Fibroblast of pulmonary artery (primary cell): Measurements from ENCODE around the gene CD6.
A peak's percentile ranks its signal among the peaks of the same experiment; 100 is the strongest.
"Not testable (repeated sequence)": the region's sequence is repeated elsewhere in the genome, so short reads cannot be mapped to it uniquely, and the experiment has no call there.

ENCODE experiments used
- DNase-seq: peaks from one replicate; pipeline ENCODE4 v3.0.0-alpha.2; 2010; ENCODE audit warnings: low read depth
- H3K4me3 ChIP-seq: replicated peaks from 2 replicates; pipeline ENCODE4 v1.5.1; 2011; ENCODE audit warnings: low read depth, mild to moderate bottlenecking, control low read depth, low read length, moderate library complexity
- CTCF ChIP-seq: IDR thresholded peaks from 2 replicates; pipeline ENCODE4 v1.5.1; 2011; ENCODE audit warnings: mild to moderate bottlenecking, control low read depth, low read length, inconsistent platforms; ENCODE audit errors: missing control alignments

The CD6 gene

GRCh38 chr11:60966890-60967289, 4.6 kb upstream of the CD6 start:
- no peak for DNase-seq
- no peak overlapping the region for H3K4me3 ChIP-seq
- TF ChIP-seq CTCF, result no peak

- TF ChIP-seq CTCF, result no peak
- DNase-seq, result no peak
- H3K4me3 ChIP-seq, result no peak overlapping the region
These were observed 3.3 kb upstream of the CD6 start for GRCh38 chr11:60968223-60968622.

GRCh38 chr11:60970369-60970774, 1.1 kb upstream of the CD6 start:
- TF ChIP-seq CTCF, result peak; percentile 87
- H3K4me3 ChIP-seq, result no peak overlapping the region
- DNase-seq, result peak; percentile 48

GRCh38 chr11:60970890-60971289, 590 bp upstream of the CD6 start:
- no peak overlapping the region for H3K4me3 ChIP-seq
- no peak for DNase-seq
- no peak for TF ChIP-seq CTCF

- TF ChIP-seq CTCF, result no peak
- no peak overlapping the region for H3K4me3 ChIP-seq
- no peak for DNase-seq
These were observed 926 bp downstream of the CD6 start for GRCh38 chr11:60972182-60973030.

GRCh38 chr11:60973699-60974098, 2.2 kb downstream of the CD6 start:
- no peak for TF ChIP-seq CTCF
- no peak overlapping the region for H3K4me3 ChIP-seq
- no peak for DNase-seq

GRCh38 chr11:60974316-60974715, 2.8 kb downstream of the CD6 start:
- H3K4me3 ChIP-seq, DNase-seq: not testable (repeated sequence)
